OCI-LY1 (cell line): ENCODE measurements around the gene BLACAT1.

ENCODE experiments used
- EZH2 ChIP-seq: fragments of 200-600 bp; sonication (generic), shearing (Covaris generic); IDR thresholded peaks from 2 replicates; pipeline ENCODE4 v1.8.0; 2017; ENCODE audit warnings: borderline replicate concordance, mixed run types, mild to moderate bottlenecking, antibody characterized with exemption, low read length, moderate library complexity, mixed read lengths
- TF ChIP-seq, protein P1 (sequence below): fragments of 200-600 bp; sonication (generic), shearing (Covaris generic); IDR thresholded peaks from 2 replicates; pipeline ENCODE4 v1.5.1; 2017; ENCODE audit warnings: mild to moderate bottlenecking, antibody characterized with exemption, low read length, moderate library complexity, mixed read lengths

DNA sequence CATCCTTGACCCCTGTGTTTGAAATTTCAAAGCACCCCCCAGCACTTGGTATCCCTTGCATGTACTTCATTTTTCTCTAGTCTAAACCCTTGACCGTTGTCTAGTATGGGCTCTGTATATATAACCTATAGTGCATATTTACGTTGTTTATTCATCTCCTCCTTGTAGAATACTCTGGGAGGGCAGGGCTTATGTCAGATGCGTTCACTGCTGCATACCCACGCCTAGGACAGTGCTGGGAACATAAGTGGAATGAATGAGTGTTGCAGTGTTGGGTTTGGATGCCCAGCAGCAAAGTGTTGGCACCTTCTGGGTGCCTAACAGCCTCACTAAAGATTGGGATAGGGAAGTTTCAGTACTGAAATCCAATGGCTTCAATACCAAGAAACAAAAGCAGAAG is 17.6 kb upstream of the BLACAT1 start:
- no peak for TF ChIP-seq EZH2
- TF ChIP-seq, protein P1, sequence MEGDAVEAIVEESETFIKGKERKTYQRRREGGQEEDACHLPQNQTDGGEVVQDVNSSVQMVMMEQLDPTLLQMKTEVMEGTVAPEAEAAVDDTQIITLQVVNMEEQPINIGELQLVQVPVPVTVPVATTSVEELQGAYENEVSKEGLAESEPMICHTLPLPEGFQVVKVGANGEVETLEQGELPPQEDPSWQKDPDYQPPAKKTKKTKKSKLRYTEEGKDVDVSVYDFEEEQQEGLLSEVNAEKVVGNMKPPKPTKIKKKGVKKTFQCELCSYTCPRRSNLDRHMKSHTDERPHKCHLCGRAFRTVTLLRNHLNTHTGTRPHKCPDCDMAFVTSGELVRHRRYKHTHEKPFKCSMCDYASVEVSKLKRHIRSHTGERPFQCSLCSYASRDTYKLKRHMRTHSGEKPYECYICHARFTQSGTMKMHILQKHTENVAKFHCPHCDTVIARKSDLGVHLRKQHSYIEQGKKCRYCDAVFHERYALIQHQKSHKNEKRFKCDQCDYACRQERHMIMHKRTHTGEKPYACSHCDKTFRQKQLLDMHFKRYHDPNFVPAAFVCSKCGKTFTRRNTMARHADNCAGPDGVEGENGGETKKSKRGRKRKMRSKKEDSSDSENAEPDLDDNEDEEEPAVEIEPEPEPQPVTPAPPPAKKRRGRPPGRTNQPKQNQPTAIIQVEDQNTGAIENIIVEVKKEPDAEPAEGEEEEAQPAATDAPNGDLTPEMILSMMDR: no peak
